Measurements from ENCODE around the gene GAD1. TPM values are rescaled to one million over a fixed set of nuclear protein-coding genes. Genes with fewer than 3 reads are reported as not detected.

GAD1 gene
- total RNA-seq, 1 experiment from 2014 or later, result 1.1 TPM

- ChIA-PET POLR2A (ENCODE audit: low non-redundant PET) (interaction anchor here (0.6 kb wide), 1 partner anchor 24 kb away, joined by 3 read pairs; no protein-coding TSS in a partner anchor), CTCF (no interaction called here)
- BruUV-seq (replicated peaks), result no TSS peak
- DNase-seq (ENCODE audit: low spot score), result no peak
- TF ChIP-seq EZH2 (IDR thresholded peaks at IDR 0.05; ENCODE audit: borderline replicate concordance, low read depth, low read length, poor library complexity, severe bottlenecking) (no peak), CTCF (conservative IDR thresholded peaks at IDR 0.05; ENCODE audit: low read depth, low read length) (no peak)
- no peaks in the 10 kb centered on the region for H3K9me3 ChIP-seq (ENCODE audit: low read depth, low read length, poor library complexity, severe bottlenecking)
- H3K27ac ChIP-seq (ENCODE audit: low read depth, low read length, poor library complexity, severe bottlenecking), result no peak overlapping the region
- intact Hi-C loops (cut with micrococcal nuclease; ENCODE audit: unreplicated experiment), result no loop called here
- no peaks in the 10 kb centered on the region for H3K36me3 ChIP-seq (ENCODE audit: insufficient read depth, low read length, poor library complexity, severe bottlenecking)
- no peak overlapping the region for H3K4me3 ChIP-seq (ENCODE audit: low read depth, low read length, poor library complexity, severe bottlenecking)
- H3K27me3 ChIP-seq (replicated peaks; ENCODE audit: insufficient read depth, low read depth, low read length, poor library complexity), result no peaks in the 10 kb centered on the region
- no peaks in the 10 kb centered on the region for H3K4me1 ChIP-seq (ENCODE audit: insufficient read depth, low read length, poor library complexity, severe bottlenecking)
Observed at GRCh38 chr2:170851635-170852034, 34.9 kb downstream of the GAD1 start.

DNA sequence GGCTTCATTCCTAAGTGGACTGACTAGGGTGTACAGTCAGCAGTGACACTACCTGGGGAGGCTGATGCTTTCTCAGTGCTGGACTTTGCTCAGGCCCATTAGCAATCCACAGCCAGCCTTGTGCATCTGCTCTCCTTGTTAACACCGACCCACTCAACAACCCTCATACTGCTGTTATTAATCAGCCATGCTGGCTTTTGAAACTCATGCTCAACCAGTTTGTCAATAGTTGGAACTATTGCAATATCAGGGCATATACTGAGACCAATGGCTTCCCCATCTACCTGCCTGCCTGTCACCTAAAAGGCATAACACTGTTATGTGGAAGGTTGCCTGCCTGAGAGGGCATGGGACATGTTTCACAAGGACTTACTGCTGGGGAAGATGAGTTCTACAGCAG, 39.4 kb downstream of the GAD1 start:
- Histone ChIP-seq H3K4me3 (ENCODE audit: low read depth, low read length, poor library complexity, severe bottlenecking) (no peak overlapping the region), H3K36me3 (ENCODE audit: insufficient read depth, low read length, poor library complexity, severe bottlenecking) (no peaks in the 10 kb centered on the region), H3K9me3 (ENCODE audit: low read depth, low read length, poor library complexity, severe bottlenecking) (no peaks in the 10 kb centered on the region), H3K4me1 (ENCODE audit: insufficient read depth, low read length, poor library complexity, severe bottlenecking) (no peaks in the 10 kb centered on the region), H3K27me3 (replicated peaks; ENCODE audit: insufficient read depth, low read depth, low read length, poor library complexity) (no peaks in the 10 kb centered on the region), H3K27ac (ENCODE audit: low read depth, low read length, poor library complexity, severe bottlenecking) (no peak overlapping the region)
- intact Hi-C loops (cut with micrococcal nuclease; ENCODE audit: unreplicated experiment), result no loop called here
- no TSS peak for BruUV-seq (replicated peaks)
- DNase-seq (ENCODE audit: low spot score), result no peak
- ChIA-PET CTCF (no interaction called here), POLR2A (ENCODE audit: low non-redundant PET) (no interaction called here)
- no peak for TF ChIP-seq CTCF (conservative IDR thresholded peaks at IDR 0.05; ENCODE audit: low read depth, low read length)
- no peak for TF ChIP-seq EZH2 (IDR thresholded peaks at IDR 0.05; ENCODE audit: borderline replicate concordance, low read depth, low read length, poor library complexity, severe bottlenecking)

DNA sequence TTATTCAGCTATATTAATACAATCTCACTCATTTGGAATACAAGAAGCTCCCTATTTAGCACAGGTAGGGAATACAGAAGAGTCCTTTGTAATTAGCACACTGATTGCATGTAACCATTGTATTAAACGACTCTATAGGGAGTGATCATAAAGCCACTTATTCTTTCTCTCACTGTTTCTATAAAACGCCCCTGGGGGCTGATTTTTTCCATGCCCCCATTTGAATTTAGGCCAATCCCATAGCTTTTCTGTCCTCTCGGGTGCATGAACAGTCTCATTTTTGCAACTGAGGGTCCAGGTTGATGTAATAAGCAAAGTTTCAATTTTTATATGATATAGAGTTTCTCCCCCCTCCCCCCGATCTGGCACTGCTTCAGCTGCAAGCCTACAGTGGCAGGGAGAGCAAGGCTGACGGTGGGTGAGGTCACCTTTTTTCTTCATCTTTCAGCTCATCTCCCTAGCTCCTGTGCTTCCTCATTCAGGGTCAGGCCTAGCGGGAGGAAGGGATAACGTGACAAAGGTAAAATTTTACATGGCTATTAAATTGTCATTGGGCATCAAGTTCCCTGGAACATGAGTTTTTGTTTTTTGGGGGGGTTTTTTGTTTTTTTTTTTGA, 45.7 kb downstream of the GAD1 start:
- intact Hi-C loops (cut with micrococcal nuclease; ENCODE audit: unreplicated experiment), result no loop called here
- no peaks in the 10 kb centered on the region for H3K36me3 ChIP-seq (ENCODE audit: insufficient read depth, low read length, poor library complexity, severe bottlenecking)
- no TSS peak for BruUV-seq (replicated peaks)
- H3K9me3 ChIP-seq (ENCODE audit: low read depth, low read length, poor library complexity, severe bottlenecking), result no peaks in the 10 kb centered on the region
- TF ChIP-seq EZH2 (IDR thresholded peaks at IDR 0.05; ENCODE audit: borderline replicate concordance, low read depth, low read length, poor library complexity, severe bottlenecking) (no peak), CTCF (conservative IDR thresholded peaks at IDR 0.05; ENCODE audit: low read depth, low read length) (no peak)
- no peak overlapping the region for H3K27ac ChIP-seq (ENCODE audit: low read depth, low read length, poor library complexity, severe bottlenecking)
- no peak overlapping the region for H3K4me3 ChIP-seq (ENCODE audit: low read depth, low read length, poor library complexity, severe bottlenecking)
- no peaks in the 10 kb centered on the region for H3K4me1 ChIP-seq (ENCODE audit: insufficient read depth, low read length, poor library complexity, severe bottlenecking)
- no peaks in the 10 kb centered on the region for H3K27me3 ChIP-seq (replicated peaks; ENCODE audit: insufficient read depth, low read depth, low read length, poor library complexity)
- CTCF ChIA-PET, result interaction anchor here (0.6 to 0.7 kb wide), 3 partner anchors 11 to 16 kb away, joined by 3 to 11 read pairs (median 6); no protein-coding TSS in a partner anchor
- DNase-seq (ENCODE audit: low spot score), result no peak
- POLR2A ChIA-PET (ENCODE audit: low non-redundant PET), result no interaction called here

Measured in A673 (cell line).